ENCODE data around the gene MAPK1.
"Not testable (repeated sequence)": the region's sequence is repeated elsewhere in the genome, so short reads cannot be mapped to it uniquely, and the experiment has no call there.

MAPK1 gene

GRCh38 chr22:21790849-21791610 is 76.4 kb downstream of the MAPK1 start:
- DNase-seq (ENCODE audit: low read depth in 2 of 2) = not testable (repeated sequence)

- DNase-seq (ENCODE audit: low read depth in 2 of 2) = no peak
Measured at GRCh38 chr22:21790359-21790758, 77.1 kb downstream of the MAPK1 start.

- DNase-seq (ENCODE audit: low read depth in 2 of 2) = not testable (repeated sequence)
Measured at GRCh38 chr22:21787565-21787964, 79.9 kb downstream of the MAPK1 start.

GRCh38 chr22:21780259-21780658 is 87.2 kb downstream of the MAPK1 start:
- no peak for DNase-seq (ENCODE audit: low read depth in 2 of 2)

GRCh38 chr22:21779444-21779843 is 88.0 kb downstream of the MAPK1 start:
- DNase-seq (ENCODE audit: low read depth in 2 of 2) = no peak

GRCh38 chr22:21778705-21779363 is 88.6 kb downstream of the MAPK1 start:
- no peak for DNase-seq (ENCODE audit: low read depth in 2 of 2)

- DNase-seq (ENCODE audit: low read depth in 2 of 2) = no peak
Measured at GRCh38 chr22:21771631-21771976, 95.8 kb downstream of the MAPK1 start.

GRCh38 chr22:21768435-21768834 is 99.0 kb downstream of the MAPK1 start:
- DNase-seq (ENCODE audit: low read depth in 2 of 2) = no peak

- peak in 1 of 2 donors; percentile 8 for DNase-seq (ENCODE audit: low read depth in 2 of 2)
Measured at GRCh38 chr22:21766691-21767462, 100.6 kb downstream of the MAPK1 start.

GRCh38 chr22:21765909-21766529 is 101.4 kb downstream of the MAPK1 start:
- DNase-seq (ENCODE audit: low read depth in 2 of 2) = no peak

- no peak for DNase-seq (ENCODE audit: low read depth in 2 of 2)
Measured at GRCh38 chr22:21764038-21764804, 103.2 kb downstream of the MAPK1 start.

GRCh38 chr22:21762712-21763581 is 104.5 kb downstream of the MAPK1 start:
- peak; percentile 7 to 27 for DNase-seq (ENCODE audit: low read depth in 2 of 2)

GRCh38 chr22:21761994-21762680 is 105.3 kb downstream of the MAPK1 start:
- no peak for DNase-seq (ENCODE audit: low read depth in 2 of 2)

GRCh38 chr22:21761086-21761485 is 106.4 kb downstream of the MAPK1 start:
- DNase-seq (ENCODE audit: low read depth in 2 of 2) = no peak

GRCh38 chr22:21760640-21761039 is 106.8 kb downstream of the MAPK1 start:
- DNase-seq (ENCODE audit: low read depth in 2 of 2) = no peak

- DNase-seq (ENCODE audit: low read depth in 2 of 2) = no peak
Measured at GRCh38 chr22:21759646-21760376, 107.6 kb downstream of the MAPK1 start.

GRCh38 chr22:21759093-21759492 is 108.4 kb downstream of the MAPK1 start:
- DNase-seq (ENCODE audit: low read depth in 2 of 2) = no peak

- DNase-seq (ENCODE audit: low read depth in 2 of 2) = no peak
Measured at GRCh38 chr22:21758091-21758864, 109.2 kb downstream of the MAPK1 start.

All from stimulated activated CD4-positive, alpha-beta T cell treated with anti-CD3 and anti-CD28 coated beads, Interleukin-1b, Interleukin-23, amount 100 ng/mL, for 4 hours (primary cell).